ENCODE data around the gene MMS19.

DNA sequence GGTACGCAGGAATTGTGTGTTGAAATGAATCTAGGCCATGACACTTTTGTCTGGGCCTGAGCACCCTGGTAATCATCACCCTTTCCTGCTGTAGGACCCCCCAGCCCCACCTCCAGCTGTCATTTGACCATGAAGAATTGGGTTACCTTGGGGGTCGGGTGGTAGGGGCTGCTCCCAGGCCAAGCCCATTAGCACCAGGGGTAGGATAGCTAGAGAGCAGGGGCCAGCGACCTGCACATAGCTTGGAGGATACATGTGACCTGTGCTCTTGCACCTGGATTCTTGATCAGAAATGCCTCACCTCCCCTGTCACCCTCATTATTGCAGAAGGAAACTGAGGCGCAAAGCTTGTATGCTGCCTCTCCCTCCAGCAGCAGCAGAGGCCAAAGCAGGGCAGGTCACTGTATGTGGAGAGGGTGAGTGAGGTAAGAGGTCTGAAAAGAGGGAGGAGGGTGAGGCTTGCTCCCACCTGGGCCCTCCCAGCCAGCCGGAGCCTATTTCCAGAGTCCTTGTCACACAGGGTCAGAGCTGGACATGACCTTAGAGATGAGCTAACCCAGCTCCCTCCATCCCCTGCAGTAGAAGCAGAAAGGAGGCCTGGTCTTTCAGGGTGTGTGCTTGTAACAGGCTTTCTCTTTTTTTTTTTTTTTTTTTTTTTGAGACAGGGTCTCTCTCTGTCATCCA, 39.1 kb upstream of the MMS19 start:
- TF ChIP-seq, protein P1, sequence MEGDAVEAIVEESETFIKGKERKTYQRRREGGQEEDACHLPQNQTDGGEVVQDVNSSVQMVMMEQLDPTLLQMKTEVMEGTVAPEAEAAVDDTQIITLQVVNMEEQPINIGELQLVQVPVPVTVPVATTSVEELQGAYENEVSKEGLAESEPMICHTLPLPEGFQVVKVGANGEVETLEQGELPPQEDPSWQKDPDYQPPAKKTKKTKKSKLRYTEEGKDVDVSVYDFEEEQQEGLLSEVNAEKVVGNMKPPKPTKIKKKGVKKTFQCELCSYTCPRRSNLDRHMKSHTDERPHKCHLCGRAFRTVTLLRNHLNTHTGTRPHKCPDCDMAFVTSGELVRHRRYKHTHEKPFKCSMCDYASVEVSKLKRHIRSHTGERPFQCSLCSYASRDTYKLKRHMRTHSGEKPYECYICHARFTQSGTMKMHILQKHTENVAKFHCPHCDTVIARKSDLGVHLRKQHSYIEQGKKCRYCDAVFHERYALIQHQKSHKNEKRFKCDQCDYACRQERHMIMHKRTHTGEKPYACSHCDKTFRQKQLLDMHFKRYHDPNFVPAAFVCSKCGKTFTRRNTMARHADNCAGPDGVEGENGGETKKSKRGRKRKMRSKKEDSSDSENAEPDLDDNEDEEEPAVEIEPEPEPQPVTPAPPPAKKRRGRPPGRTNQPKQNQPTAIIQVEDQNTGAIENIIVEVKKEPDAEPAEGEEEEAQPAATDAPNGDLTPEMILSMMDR (conservative IDR thresholded peaks at IDR 0.05; ENCODE audit: low read length), result no peak
- TF ChIP-seq EZH2phosphoT487 (IDR thresholded peaks at IDR 0.05; ENCODE audit: borderline replicate concordance, low read depth, low read length), result no peak
